Dermis microvascular lymphatic vessel endothelial cell (primary cell): ENCODE data around the gene COL6A6. TPM values are rescaled to one million over a fixed set of nuclear protein-coding genes. Genes with fewer than 3 reads are reported as not detected.
A peak's percentile ranks its signal among the peaks of the same experiment; 100 is the strongest.
"Not testable (repeated sequence)": the region's sequence is repeated elsewhere in the genome, so short reads cannot be mapped to it uniquely, and the experiment has no call there.

ENCODE experiments used
- DNase-seq, 2 donors: peaks; one replicate each; pipeline versions ENCODE4 v3.0.0 to v3.0.0-alpha.2; 2010; ENCODE audit warnings: low read depth in 2 of 2
- total RNA-seq: library from RNA; depleted of rRNA; stranded (reverse); fragments of >200 nt; gene quantifications from 2 replicates; pipeline ENCODE4 v1.2.1, GENCODE V29; 2014

Gene COL6A6
- total RNA-seq, 1 donor from 2014 or later = not detected

GRCh38 chr3:130537673-130538304 lies 20.8 kb downstream of the COL6A6 start:
- no peak for DNase-seq

GRCh38 chr3:130539005-130539404 lies 22.0 kb downstream of the COL6A6 start:
- peak; percentile 16 to 52 for DNase-seq

- no peak for DNase-seq
These were observed 26.3 kb downstream of the COL6A6 start for GRCh38 chr3:130543322-130543721.

- no peak for DNase-seq
These were observed 30.1 kb downstream of the COL6A6 start for GRCh38 chr3:130546920-130547679.

- not testable (repeated sequence) for DNase-seq
These were observed 30.7 kb downstream of the COL6A6 start for GRCh38 chr3:130547680-130548065.

- no peak for DNase-seq
These were observed 31.4 kb downstream of the COL6A6 start for GRCh38 chr3:130548356-130548755.

- DNase-seq = no peak
These were observed 40.5 kb downstream of the COL6A6 start for GRCh38 chr3:130557336-130558035.

- no peak for DNase-seq
These were observed 41.4 kb downstream of the COL6A6 start for GRCh38 chr3:130558366-130558765.

- no peak for DNase-seq
These were observed 48.2 kb downstream of the COL6A6 start for GRCh38 chr3:130565224-130565623.

Other genes with a start within 250 kb of the COL6A6 start
- gene COL6A5, start 171.5 kb upstream of the COL6A6 start, total RNA-seq = not detected in 2 replicates
- 27.9 and 35.0 TPM in 2 replicates for gene PIK3R4, start 229.7 kb downstream of the COL6A6 start, total RNA-seq